HEK293 (cell line): ENCODE data around the gene TMEM9B.

Source experiments
- ATF2 ChIP-seq: fragments of 450-650 bp; formaldehyde crosslinking; IDR thresholded peaks from 2 replicates; pipeline ENCODE4 v1.5.1; 2016; ENCODE audit warnings: missing biosample characterization, missing genetic modification characterization, low read depth
- GLI2 ChIP-seq: fragments of 450-650 bp; formaldehyde crosslinking; IDR thresholded peaks from 2 replicates; pipeline ENCODE4; 2017; ENCODE audit warnings: missing biosample characterization, missing genetic modification characterization, low read depth, borderline replicate concordance
- GLI4 ChIP-seq: fragments of 450-650 bp; formaldehyde crosslinking; IDR thresholded peaks from 2 replicates; pipeline ENCODE4 v1.5.1; 2016; ENCODE audit warnings: missing biosample characterization, missing genetic modification characterization
- WT1 ChIP-seq: fragments of 450-650 bp; formaldehyde crosslinking; IDR thresholded peaks from 2 replicates; pipeline ENCODE4 v1.5.1; 2016; ENCODE audit warnings: missing biosample characterization, missing genetic modification characterization
- ZNF18 ChIP-seq: fragments of 450-650 bp; formaldehyde crosslinking; IDR thresholded peaks from 2 replicates; pipeline ENCODE4 v1.5.1; 2016; ENCODE audit warnings: missing biosample characterization, missing genetic modification characterization
- ZNF2 ChIP-seq: fragments of 450-650 bp; formaldehyde crosslinking; IDR thresholded peaks from 2 replicates; pipeline ENCODE4 v1.5.1; 2016; ENCODE audit warnings: missing biosample characterization, missing genetic modification characterization
- ZNF274 ChIP-seq, 2 experiments: fragments of 200-500 bp in 1 of 2; fragments of 450-650 bp in 1 of 2; sonication (Bioruptor generic) in 1 of 2; formaldehyde crosslinking in 1 of 2; IDR thresholded peaks; 2 replicates each; pipeline versions ENCODE4 v1.5.1 to v1.6.1; 2014 to 2016; ENCODE audit warnings: borderline replicate concordance in 1 of 2, inconsistent platforms in 1 of 2, low read length in 1 of 2, missing biosample characterization in 1 of 2, missing genetic modification characterization in 1 of 2
- ZNF433 ChIP-seq: fragments of 450-650 bp; formaldehyde crosslinking; IDR thresholded peaks from 2 replicates; pipeline ENCODE4 v1.5.1; 2016; ENCODE audit warnings: missing biosample characterization, missing genetic modification characterization, low read depth
- ZNF530 ChIP-seq: fragments of 450-650 bp; formaldehyde crosslinking; IDR thresholded peaks from 2 replicates; pipeline ENCODE4 v1.5.1; 2016; ENCODE audit warnings: low read depth, missing biosample characterization, missing genetic modification characterization
- ZNF558 ChIP-seq: fragments of 450-650 bp; formaldehyde crosslinking; IDR thresholded peaks from 2 replicates; pipeline ENCODE4 v1.5.1; 2016; ENCODE audit warnings: missing biosample characterization, missing genetic modification characterization
- ZNF830 ChIP-seq: fragments of 450-650 bp; IDR thresholded peaks from 2 replicates; pipeline ENCODE4 v1.5.0; 2018; ENCODE audit warnings: missing biosample characterization, missing genetic modification characterization, low read depth, mild to moderate bottlenecking, moderate library complexity

- no peak for TF ChIP-seq WT1 (tag by site-specific recombination)
- TF ChIP-seq ZNF2 (tag by site-specific recombination) = no peak
- TF ChIP-seq ZNF18 (tag by site-specific recombination) = no peak
- TF ChIP-seq GLI4 (tag by site-specific recombination) = no peak
- TF ChIP-seq ZNF433 (tag by site-specific recombination) = no peak
- no peak for TF ChIP-seq ATF2
- TF ChIP-seq ZNF274 (IDR thresholded peaks at IDR 0.05; ENCODE audit: low read length) = no peak
- no peak for TF ChIP-seq ZNF274 (tag by site-specific recombination; IDR thresholded peaks at IDR 0.05; ENCODE audit: borderline replicate concordance)
- no peak for TF ChIP-seq GLI2 (tag by site-specific recombination)
- TF ChIP-seq ZNF830 (tag by site-specific recombination) = no peak
- TF ChIP-seq ZNF530 (tag by site-specific recombination) = no peak
- TF ChIP-seq ZNF558 (tag by site-specific recombination) = no peak
These were observed 43.8 kb upstream of the TMEM9B start for GRCh38 chr11:9008011-9008550.
